AG04450 (cell line): Measurements from ENCODE around the gene MYO10. TPM values are rescaled to one million over a fixed set of nuclear protein-coding genes. Genes with fewer than 3 reads are reported as not detected.
A peak's percentile ranks its signal among the peaks of the same experiment; 100 is the strongest.

Source experiments
- CTCF ChIA-PET: fragments of 300-600, 350-600 bp; formaldehyde crosslinking; extraction: SDS; loops from one replicate; lab custom pipeline; 2022; ENCODE audit warnings: antibody characterized with exemption, inconsistent platforms; lab: Charles Lee
- POLR2A ChIA-PET: fragments of 350-600 bp; formaldehyde crosslinking; extraction: SDS; loops from one replicate; lab custom pipeline; 2021; ENCODE audit warnings: antibody characterized with exemption, inconsistent platforms; lab: Yijun Ruan, JAX
- DNase-seq: peaks from one replicate; pipeline ENCODE4 v3.0.0-alpha.2; 2011; ENCODE audit warnings: low read depth, low spot score
- H3K27ac ChIP-seq: one replicate; pipeline ENCODE4 v1.5.1; 2012; ENCODE audit warnings: low read depth, low read length, control low read depth
- H3K27me3 ChIP-seq: one replicate; pipeline ENCODE4 v1.6.0; 2012; ENCODE audit warnings: low read length; ENCODE audit not compliant: control insufficient read depth, insufficient read depth
- H3K4me3 ChIP-seq: 2 replicates; pipeline ENCODE4 v1.5.1; 2011; ENCODE audit warnings: mild to moderate bottlenecking, low read depth, low read length, control low read depth
- H3K9me3 ChIP-seq: 2 replicates; pipeline ENCODE4 v1.5.1; 2012; ENCODE audit warnings: low read length; ENCODE audit not compliant: control insufficient read depth, insufficient read depth
- CTCF ChIP-seq: IDR thresholded peaks from 2 replicates; pipeline ENCODE4 v1.5.1; 2011; ENCODE audit warnings: low read depth, low read length, control low read depth, inconsistent platforms
- polyA plus RNA-seq: library from polyadenylated mRNA; depleted of rRNA; stranded (reverse); fragments of >200 nt; gene quantifications from 2 replicates; pipeline ENCODE4 v1.2.3, GENCODE V29; 2011

Gene MYO10
- polyA plus RNA-seq, 1 experiment: 37.0 TPM

GRCh38 chr5:16894236-16895057, 41.6 kb downstream of the MYO10 start:
- DNase-seq: peak; percentile 45
- ChIA-PET POLR2A (interaction anchor here (0.6 kb wide), 1 partner anchor 19 kb away, joined by 3 read pairs; no protein-coding TSS in a partner anchor), CTCF (interaction anchor here (0.6 kb wide), 1 partner anchor 165 kb away, joined by 4 read pairs; no protein-coding TSS in a partner anchor)
- H3K4me3 ChIP-seq: no peak overlapping the region
- H3K27ac ChIP-seq: peak overlapping the region; percentile 70
- TF ChIP-seq CTCF: no peak
- no peaks in the 10 kb centered on the region for H3K27me3 ChIP-seq
- H3K9me3 ChIP-seq: no peaks in the 10 kb centered on the region

- H3K27ac ChIP-seq: no peak overlapping the region
- CTCF ChIA-PET: interaction anchor here (1.2 kb wide), 1 partner anchor 300 kb away, joined by 3 read pairs; no protein-coding TSS in a partner anchor
Observed at GRCh38 chr5:16891033-16891432, 45.1 kb downstream of the MYO10 start.

GRCh38 chr5:16889972-16890519, 46.0 kb downstream of the MYO10 start:
- TF ChIP-seq CTCF: no peak
- ChIA-PET CTCF (interaction anchor here (1.3 to 1.4 kb wide), 2 partner anchors 99 to 243 kb away, joined by 3 to 4 read pairs; no protein-coding TSS in a partner anchor), POLR2A (no interaction called here)
- Histone ChIP-seq H3K27me3 (no peaks in the 10 kb centered on the region), H3K27ac (peak overlapping the region; percentile 25), H3K9me3 (no peaks in the 10 kb centered on the region), H3K4me3 (no peak overlapping the region)
- peak; percentile 47 for DNase-seq

More at GRCh38 chr5:16891033-16891432, 45.1 kb downstream of the MYO10 start:
- POLR2A ChIA-PET: no interaction called here
- Histone ChIP-seq H3K4me3 (no peak overlapping the region), H3K9me3 (no peaks in the 10 kb centered on the region), H3K27me3 (no peaks in the 10 kb centered on the region)
- no peak for TF ChIP-seq CTCF
- no peak for DNase-seq

- H3K27ac ChIP-seq: peak overlapping the region; percentile 53
- ChIA-PET CTCF (interaction anchor here (1.3 to 1.4 kb wide), 3 partner anchors 98 to 301 kb away, joined by 3 to 4 read pairs (median 4); no protein-coding TSS in a partner anchor), POLR2A (interaction anchor here (0.6 to 1.3 kb wide), 2 partner anchors 10 to 47 kb away, joined by 3 to 6 read pairs; partner anchors contain the start of gene MYO10)
- no peak for TF ChIP-seq CTCF
- DNase-seq: peak; percentile 59
- no peak overlapping the region for H3K4me3 ChIP-seq
- H3K27me3 ChIP-seq: no peaks in the 10 kb centered on the region
- no peaks in the 10 kb centered on the region for H3K9me3 ChIP-seq
Observed at GRCh38 chr5:16889203-16889971, 46.7 kb downstream of the MYO10 start.
